Measurements from ENCODE around the gene APOH.

Gene APOH

DNA sequence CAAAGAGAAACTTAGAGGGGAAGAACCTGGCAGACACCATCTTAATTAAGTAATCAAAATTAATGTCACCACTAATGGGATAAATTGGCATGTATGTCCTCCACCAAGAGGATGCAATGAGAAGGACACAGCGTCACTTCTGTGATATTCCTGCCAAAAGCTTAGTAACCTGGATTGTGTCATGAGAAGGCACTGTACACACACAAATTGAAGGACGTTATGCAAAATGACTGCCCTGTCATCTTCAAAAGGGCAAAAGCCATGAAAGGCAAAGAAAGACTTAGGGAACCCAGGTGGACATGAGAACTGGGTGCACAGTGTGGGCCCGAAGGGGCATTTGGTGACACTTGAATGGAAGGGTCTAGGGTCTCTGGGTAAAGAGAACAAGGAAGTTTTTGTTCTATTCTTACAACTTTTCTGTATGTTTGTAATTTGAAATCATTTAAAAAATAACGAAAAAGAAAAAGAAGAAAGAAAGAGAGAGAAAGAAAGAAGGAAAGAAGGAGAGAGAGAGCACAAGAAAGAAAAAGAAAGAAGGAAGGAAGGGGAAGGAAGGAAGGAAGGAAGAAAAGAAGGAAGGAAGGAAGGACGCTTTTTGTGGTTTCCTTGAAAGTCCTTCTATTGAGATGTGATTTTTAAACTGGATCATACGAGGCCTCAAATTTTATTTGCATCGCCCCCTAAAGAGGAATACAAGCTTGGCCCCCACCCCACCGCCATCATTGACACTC is 4.0 kb upstream of the APOH start:
- DNase-seq, result no peak

DNA sequence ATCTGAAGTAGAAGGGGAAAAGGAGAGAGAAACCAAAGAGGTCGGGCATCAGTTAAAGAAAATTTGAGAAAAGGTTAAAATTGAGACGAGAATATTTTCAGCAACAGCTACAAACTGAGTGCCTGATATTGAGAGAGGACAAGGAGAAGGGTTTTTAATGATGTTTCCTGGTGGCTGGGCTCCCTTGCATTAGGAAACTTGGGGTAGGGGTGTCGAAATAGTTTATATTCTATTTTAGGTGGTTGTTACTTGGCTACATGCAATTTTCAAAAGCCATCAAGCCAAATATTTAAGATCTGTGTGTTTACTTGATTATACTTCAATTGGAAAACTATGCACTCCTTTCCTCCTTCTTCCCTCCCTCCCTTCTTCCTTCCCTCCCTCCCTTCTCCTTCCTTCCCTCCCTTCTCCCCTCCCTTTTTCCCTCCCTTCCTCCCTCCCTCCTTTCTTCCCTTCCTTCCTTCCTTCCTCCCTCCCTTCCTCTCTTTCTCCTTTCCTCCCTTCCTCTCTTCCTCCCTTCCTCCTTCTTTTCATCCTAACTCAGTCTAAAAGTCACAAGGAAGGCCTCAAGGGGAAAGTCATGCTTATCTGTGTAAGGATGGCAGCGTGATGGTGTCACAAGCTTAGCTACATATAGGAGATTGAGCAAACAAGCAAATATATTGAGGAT is 1.8 kb upstream of the APOH start:
- no peak for DNase-seq

DNA sequence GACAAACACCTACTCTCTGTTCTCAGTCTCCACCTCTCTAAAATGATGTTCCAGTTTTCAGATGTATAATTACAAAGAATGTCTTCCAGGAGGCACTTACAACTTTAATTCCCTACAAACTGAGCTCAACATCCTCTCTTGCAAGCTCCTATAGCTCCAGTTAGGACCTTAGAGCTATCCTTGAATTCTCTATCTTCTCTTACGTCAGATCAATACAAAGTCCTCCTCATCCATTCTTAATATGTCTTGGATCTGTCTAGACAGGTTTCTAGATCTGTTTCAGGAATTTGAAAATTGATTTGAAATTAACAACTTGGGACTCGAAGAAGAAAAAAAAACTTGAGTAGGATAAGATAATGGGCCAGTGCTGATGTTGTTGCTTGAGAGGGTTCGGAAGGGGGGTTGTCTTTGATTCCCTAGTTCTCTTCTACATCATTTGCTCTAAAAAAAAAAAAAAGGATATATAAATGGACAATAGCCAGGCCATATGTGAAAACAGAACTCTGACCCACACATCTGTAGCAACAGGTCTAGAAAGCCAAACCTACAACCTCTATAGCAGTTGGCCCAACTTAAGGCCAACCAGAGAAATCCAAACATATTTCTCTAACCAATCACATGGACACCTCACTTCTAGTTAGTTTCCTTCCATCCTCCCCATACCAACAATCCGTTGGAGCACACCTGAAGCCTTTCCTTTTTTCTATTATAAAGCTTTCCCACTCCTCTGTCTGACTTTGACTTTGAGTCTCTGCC is 746 bp upstream of the APOH start:
- no peak for DNase-seq

DNA sequence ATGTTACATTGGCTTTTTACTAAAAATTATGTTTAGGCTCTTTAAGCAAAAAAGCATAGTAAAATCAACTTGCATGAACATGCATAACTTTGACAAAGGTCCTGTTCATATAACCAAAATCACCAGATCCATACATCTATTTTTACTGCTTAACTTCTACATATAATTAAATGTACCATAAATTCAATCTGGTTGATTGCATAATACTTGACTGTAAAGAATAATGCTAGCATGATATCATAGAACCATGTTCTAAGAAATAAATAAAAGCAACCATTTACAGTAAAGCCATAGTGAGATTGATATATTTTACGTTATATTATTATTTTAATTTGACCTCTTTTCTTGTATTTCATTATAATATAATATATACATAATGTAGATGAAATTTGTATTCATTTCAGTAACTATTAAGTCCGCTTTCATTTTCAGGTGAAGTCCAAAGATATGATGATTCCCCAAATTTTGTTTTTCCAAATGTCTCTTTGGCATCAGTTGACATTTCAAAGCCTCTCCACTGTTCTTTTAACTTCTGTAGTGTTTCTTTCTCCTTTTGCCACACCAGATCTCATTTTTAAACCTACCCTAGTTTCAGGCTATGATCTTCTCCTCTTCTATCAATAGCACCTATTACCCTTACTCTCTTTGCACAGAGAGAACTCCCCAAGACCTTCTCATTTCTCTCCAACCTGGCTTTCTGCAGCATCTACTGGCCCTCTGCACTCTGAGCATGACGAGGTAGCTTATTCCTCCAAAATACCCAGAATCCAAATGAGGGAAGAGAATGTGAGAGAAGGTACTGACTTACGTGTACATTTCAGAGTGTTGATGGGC is 1.8 kb downstream of the APOH start:
- DNase-seq, result no peak

DNA sequence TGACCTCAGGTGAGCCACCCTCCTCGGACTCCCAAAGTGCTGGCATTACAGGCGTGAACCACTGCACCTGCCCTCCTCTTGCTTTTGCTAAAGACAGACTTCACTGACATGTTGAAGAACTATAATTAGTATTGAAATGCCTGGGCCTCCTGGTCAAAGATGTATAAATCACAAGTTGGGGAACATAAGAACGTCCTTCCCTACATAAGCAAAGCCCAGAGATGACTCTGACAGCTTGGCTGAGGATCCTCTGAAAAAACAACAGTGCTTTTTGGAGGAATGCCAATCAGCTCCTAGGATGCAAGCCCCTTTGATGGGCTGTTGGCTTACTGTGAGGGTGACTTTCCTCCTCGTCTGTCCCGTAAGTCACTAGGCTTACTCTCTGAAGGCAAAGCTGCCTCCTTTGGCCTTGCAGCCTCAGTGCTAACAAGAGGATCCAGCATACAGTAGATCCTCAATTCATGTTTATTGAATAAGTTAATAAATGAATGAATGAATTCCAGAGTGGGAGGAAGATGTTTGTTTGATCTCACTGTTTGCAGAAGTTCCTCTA is 6.3 kb downstream of the APOH start:
- no peak for DNase-seq

DNA sequence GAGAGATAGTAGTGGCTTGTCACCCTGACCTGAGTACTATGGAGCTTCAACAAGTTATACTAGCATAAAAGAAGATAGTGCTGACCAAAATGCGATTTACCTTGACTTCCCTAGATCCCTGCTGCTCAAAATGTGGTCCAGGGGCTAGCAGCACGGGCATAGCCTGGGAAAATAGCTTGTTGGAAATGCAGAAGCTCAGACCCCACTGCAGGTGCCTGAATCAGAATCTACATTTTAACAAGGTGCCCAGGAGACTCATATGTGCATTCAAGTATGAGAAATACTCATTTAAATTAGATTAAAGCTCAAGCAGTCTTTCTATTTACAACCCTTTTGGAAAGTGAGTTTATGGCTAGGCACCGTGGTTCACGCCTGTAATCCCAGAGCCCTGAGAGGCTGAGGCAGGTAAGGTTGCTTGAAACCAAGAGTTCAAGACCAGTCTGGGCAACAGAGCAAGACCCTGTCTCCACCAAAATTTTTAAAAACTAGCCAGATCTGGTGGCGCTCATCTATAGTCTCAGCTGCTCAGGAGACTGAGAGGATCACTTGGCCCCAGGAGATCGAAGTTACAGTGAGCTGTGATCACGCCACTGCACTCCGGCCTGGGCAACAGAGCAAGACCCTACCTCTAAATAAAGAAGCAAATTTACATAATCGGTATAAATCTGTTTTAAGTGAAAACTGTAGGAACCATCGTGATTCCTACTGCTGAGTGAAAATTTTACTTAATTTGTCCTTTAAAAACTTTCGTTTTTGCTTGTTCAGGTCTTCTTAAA is 7.3 kb downstream of the APOH start:
- no peak for DNase-seq

DNA sequence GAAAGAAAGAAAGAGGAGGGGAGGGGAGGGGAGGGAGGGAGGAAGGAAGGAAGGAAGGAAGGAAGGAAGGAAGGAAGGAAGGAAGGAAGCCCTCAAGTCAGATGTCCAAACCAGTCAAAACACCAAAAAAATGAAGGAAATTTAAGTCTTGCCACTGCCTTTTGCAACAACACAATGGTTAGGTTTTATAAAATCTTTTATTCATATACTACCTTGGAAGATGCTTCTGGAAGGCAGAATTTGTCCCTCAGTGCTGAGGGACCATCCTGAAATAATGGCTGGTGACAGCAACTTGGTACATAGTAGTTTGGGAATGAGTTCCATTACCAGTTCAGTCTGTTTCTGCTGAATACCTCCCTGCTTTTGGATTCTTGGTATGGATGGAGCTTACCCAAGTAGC is 7.9 kb downstream of the APOH start:
- DNase-seq, result no peak

DNA sequence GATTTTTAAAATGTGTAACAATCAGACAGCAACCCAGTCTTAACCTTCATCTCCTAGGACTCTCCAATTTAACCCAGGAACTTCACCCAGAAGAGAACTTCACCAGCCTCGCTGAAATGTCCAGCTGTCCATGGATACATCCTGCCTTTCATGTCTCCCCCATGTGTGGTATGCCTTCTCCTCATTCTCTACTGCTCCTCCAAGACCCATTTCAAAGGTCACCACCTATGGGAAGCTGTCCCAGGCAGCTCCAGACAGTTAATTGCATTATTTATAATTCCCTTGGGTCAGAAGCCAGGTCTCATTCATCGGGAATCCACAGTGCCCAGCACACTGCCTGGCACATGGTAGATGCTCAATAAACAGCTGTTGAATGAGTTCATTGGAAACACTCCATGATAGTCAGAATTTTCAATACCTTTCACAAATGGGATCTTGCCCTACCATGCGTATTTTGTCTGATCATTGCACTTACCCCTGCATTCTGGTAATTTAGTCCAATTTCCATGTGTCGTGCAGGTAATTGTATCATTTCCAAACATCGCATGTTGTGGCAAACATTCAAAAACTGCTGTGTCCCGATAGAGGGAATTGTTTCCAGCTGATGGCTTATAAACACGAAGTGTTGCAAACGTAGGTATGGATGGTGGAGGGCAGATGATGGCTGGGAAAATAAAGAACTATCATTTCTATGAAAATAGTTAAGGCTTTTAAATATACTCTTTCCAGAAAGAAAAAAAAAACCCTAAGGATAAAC is 9.0 kb downstream of the APOH start:
- DNase-seq, result no peak

DNA sequence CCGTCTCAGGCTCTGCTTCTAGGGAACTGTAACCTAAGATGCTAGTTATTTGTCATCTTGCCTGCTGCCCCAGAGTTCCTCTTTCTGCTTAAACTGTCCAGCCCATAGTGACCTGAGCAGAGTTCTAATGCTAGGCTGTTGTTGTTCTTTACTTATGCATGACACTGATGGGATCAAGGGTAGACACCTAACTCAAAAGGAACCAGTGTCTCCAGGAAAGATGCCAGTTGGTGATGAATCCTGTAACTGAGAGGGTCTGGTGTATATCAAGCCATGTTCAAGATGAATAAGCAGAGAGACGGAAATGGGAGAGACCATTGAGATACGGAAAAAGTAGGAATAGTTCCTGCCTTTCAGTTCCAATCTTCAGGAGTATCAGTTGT is 13.7 kb downstream of the APOH start:
- DNase-seq, result no peak

DNA sequence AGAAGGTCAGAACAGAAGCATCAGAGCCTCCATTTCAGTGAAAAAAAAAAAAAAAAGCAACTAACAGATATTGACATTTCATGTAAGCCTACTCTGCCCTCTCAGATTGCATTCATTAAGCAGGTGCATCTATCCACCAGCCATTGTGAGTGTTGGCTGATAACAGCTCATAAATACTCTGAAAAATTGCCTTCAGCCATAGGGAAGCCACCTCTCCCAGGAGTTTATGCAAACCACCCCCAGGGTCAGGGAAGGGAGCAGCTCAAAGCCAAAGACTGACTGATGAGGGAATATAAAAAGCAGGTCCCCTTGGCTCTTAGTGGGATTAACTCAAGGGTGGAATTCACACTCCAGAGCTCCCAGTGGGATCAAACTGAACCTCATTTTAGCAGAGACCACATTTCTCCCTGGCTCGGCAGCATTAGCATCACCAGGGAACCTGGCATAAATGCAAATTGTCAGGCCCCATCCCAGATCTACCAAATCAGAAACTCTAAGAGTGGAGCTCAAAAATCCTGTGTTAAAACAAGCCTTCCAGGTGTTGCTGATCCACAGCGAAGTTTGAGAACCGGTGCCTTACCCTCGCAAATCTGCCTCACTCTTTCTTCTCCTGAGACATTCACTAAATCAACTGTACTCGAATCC is 14.2 kb downstream of the APOH start:
- DNase-seq, result no peak

DNA sequence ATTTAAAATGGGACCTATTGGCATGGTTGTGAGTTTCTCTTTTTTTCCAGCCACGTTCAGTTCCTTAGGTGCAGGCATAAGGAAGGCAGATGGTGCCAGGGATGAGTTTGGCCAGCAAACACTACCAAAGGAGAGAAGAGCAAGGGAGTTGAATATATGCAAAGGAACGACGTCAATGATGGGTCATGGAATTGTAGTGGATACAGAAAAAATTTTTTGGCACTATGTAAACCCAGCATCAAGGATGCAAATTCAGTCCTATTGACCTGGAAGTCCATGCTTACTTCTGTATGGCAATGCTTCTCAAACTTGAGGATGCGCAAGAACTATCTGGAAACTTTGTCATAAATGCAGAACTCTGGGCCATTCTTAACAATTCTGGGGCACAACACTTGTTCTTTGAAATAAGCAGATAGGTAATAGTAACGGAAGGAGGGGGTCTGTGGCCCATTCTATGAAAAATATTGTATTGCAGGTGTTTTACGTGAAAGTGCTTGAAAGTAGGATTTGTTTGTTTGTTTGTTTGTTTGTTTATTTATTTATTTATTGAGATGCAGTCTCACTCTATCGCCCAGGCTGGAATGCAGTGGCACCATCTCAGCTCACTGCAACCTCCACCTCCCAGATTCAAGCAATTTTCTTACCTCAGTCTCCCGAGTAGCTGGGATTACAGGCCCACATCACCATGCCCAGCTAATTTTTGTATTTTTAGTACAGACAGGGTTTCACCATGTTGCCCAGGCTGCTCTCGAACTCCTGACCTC is 18.0 kb downstream of the APOH start:
- DNase-seq, result no peak

DNA sequence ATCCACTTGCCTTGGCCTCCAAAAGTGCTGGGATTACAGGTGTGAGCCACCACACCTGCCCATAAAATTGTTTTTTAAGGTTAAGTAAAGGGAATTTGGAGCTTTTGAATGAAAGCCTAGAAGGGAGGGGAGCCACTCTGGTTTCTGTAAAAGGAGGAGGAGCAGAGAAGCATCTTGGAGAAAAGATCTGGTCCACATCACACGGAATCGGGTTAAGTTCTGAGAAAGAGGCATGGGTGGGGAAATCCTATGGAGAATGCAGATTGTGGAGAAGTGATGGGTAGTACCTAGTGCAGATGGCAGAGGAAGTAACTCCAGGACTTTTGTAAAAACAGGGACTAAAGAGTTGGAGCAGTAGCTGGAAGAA is 19.0 kb downstream of the APOH start:
- no peak for DNase-seq

DNA sequence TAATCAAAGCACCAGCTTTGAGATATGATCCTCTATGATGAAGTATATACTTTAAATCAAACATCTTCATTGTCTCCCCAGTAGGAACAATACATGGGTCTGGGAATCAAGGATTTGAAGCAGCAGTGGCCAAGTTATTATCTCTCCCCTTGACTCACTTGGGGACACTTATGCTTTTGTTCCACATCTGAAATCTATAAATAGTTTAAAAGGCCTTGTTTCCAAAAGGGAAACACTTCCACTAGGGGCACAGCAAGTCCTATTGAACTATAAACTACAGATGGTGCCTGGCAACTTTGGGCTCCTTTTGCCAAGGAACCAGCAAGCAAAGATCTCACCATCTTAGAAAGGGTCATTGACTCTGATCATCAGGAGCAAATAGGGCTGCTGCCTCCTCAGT is 21.3 kb downstream of the APOH start:
- DNase-seq, result no peak

DNA sequence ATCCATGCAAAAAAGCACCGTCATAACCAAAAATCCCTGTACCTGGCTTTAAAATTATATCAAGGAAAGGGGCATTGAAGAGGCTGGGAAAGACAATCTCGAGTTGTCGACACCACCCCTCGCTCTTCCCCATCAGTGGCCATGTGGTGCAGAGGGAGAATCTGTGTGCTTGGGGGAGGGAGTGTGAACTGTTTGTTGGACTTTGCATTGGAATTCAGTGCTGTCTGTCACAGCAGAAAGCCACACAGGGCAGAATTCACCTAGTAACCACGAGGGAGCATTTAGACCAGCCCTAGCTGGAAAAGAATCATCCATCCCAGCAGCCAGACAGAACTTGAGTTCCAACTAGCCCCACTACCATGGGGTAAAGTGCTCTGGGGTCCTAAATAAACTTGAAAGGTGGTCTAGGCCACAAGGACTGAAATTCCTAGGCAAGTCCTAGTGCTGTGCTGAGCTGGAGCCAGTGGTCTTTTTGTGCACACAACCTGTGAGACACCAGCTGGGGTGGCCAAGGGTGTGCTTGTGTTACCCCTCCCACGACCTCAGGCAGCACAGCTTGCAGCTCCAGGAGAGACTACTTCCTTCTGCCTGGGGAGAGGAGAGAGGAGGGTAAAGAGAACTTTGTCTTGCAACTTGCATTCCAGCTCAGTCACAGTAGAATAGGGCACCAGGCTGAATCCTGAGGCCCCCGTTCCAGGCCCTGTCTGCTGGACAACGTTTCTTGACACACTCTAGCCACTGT is 25.8 kb downstream of the APOH start:
- DNase-seq, result no peak

DNA sequence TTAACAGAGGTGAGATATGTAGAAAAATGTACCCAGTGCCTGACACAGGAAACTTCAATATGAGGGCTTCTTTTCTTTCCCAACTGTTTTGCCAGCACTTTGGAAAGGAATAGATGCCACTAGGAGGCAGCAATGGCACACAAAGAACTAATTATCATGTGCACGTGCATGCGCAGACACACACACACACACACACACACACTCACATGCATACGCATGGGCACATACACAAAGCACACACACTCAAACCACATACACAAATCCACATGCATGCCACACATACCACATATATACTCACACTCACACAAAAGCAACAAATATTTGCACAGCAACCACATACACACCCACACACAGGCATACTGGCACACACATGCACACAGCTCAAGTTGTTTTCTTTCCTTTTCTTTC is 28.5 kb downstream of the APOH start:
- DNase-seq, result no peak

DNA sequence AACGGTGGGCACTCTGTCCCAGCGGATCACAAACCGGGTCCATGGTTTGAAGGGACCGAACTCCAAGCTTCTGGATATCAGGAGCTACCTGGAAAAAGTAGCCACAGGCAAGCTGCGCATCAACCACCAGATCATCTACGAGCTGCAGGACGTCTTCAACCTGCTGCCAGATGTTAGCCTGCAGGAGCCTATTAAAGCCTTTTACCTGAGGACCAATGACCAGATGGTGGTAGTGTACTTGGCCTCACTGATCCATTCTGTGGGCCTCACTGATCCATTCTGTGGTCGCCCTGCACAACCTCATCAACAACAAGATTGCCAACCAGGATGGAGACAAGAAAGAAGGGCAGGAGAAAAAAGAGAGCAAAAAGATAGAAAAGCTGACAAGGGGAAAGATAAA is 31.0 kb downstream of the APOH start:
- DNase-seq, result no peak

DNA sequence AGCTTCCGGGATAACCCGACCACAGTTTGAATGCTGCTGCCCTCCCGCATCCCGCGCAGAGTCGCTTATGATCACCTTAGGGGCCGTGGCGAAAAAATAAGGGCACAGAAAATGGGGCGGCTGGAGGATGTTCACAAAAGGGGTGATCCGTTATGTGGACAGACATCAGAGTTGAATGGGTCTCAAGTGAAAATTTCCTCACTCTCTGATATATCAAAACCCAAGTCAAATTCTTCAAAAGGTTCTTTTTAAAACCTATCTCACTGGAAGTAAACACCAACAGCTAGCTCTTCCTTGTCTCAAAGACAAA is 36.9 kb downstream of the APOH start:
- DNase-seq, result no peak

DNA sequence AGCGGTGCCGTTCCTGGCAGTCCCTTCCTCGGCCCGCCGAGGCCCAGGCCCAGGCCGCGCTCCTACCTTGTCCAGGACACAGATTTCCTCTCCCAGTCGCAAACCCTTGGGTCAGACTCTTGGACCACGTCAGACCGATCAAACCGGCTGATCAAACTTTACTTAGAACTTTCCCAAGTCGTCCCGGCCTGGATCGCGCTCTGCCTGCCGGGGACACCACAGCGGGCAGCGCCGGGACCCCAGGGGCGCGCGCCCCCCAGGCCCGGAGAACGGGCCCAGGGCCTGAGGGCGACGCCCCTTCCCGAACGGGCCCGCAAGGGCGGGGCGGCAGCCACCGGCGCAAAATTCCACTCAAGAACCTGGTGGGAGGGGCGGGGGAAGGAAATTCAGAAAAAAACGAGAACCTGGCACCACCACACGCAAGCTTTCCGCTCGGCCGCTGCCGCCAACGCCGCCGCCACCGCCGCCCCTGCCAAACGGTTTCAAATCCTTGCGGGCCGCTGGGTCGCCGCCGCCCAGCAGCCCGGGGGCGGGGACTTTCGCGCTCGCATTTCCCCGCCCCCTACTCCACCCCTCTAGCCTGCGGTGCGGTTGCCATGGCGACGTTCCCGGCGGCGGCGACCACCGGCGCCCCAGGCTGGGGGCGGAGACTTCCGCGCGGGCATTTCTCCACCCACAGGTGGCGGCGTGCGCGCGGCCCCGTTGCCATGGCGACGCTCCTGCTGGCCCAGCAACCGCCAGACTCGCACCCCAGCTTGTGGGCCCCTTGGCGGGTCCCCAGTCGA is 37.4 kb downstream of the APOH start, which contains the start of gene CEP112:
TSS of gene CEP112 (minus strand) at position 541 of the 785 bp plus-strand sequence.
- DNase-seq, result peak; percentile 38

Measured in SHP77 treated with DMSO at 0.1 percent for 48 hours (cell line).